HEK293 (cell line): ENCODE results near the gene RBM26.

Source experiments
- CTCF ChIP-seq: fragments of 450-650 bp; formaldehyde crosslinking; IDR thresholded peaks from 2 replicates; pipeline ENCODE4 v1.5.1; 2016; ENCODE audit warnings: missing biosample characterization, missing genetic modification characterization
- KLF9 ChIP-seq: fragments of 450-650 bp; formaldehyde crosslinking; IDR thresholded peaks from 2 replicates; pipeline ENCODE4 v1.5.1; 2016; ENCODE audit warnings: missing biosample characterization, missing genetic modification characterization, low read depth
- MEIS1 ChIP-seq: sonication (generic); formaldehyde crosslinking; IDR thresholded peaks from 2 replicates; pipeline ENCODE4 v1.8.1; 2022; ENCODE audit warnings: missing genetic modification reagents, mild to moderate bottlenecking, borderline replicate concordance
- TSHZ1 ChIP-seq: fragments of 450-650 bp; formaldehyde crosslinking; IDR thresholded peaks from 2 replicates; pipeline ENCODE4 v1.5.1; 2016; ENCODE audit warnings: missing biosample characterization, missing genetic modification characterization, borderline replicate concordance
- ZBTB1 ChIP-seq: fragments of 450-650 bp; formaldehyde crosslinking; IDR thresholded peaks from 2 replicates; pipeline ENCODE4 v1.5.1; 2016; ENCODE audit warnings: missing biosample characterization, missing genetic modification characterization
- ZBTB17 ChIP-seq: fragments of 450-650 bp; formaldehyde crosslinking; IDR thresholded peaks from 2 replicates; pipeline ENCODE4 v1.5.1; 2016; ENCODE audit warnings: missing biosample characterization, missing genetic modification characterization
- ZNF239 ChIP-seq: fragments of 450-650 bp; formaldehyde crosslinking; IDR thresholded peaks from 2 replicates; pipeline ENCODE4 v1.5.1; 2016; ENCODE audit warnings: missing biosample characterization, missing genetic modification characterization
- ZNF24 ChIP-seq: fragments of 450-650 bp; formaldehyde crosslinking; IDR thresholded peaks from 2 replicates; pipeline ENCODE4 v1.5.1; 2016; ENCODE audit warnings: missing biosample characterization, missing genetic modification characterization
- ZNF248 ChIP-seq: fragments of 450-650 bp; formaldehyde crosslinking; IDR thresholded peaks from 2 replicates; pipeline ENCODE4 v1.5.1; 2017; ENCODE audit warnings: missing biosample characterization, missing genetic modification characterization
- ZNF433 ChIP-seq: fragments of 450-650 bp; formaldehyde crosslinking; IDR thresholded peaks from 2 replicates; pipeline ENCODE4 v1.5.1; 2016; ENCODE audit warnings: missing biosample characterization, missing genetic modification characterization, low read depth
- ZNF571 ChIP-seq: fragments of 450-650 bp; formaldehyde crosslinking; IDR thresholded peaks from 2 replicates; pipeline ENCODE4 v1.5.0; 2017; ENCODE audit warnings: missing biosample characterization, missing genetic modification characterization
- ZNF639 ChIP-seq: fragments of 450-650 bp; formaldehyde crosslinking; IDR thresholded peaks from 2 replicates; pipeline ENCODE4 v1.5.1; 2016; ENCODE audit warnings: missing biosample characterization, missing genetic modification characterization
- ZNF692 ChIP-seq: fragments of 450-650 bp; formaldehyde crosslinking; IDR thresholded peaks from 2 replicates; pipeline ENCODE4 v1.5.1; 2016; ENCODE audit warnings: missing biosample characterization, missing genetic modification characterization
- ZSCAN18 ChIP-seq: fragments of 450-650 bp; formaldehyde crosslinking; IDR thresholded peaks from 2 replicates; pipeline ENCODE4 v1.5.1; 2016; ENCODE audit warnings: missing biosample characterization, missing genetic modification characterization

GRCh38 chr13:79434556-79434955, 28.5 kb upstream of the RBM26 start:
- TF ChIP-seq ZBTB17 (tag by site-specific recombination) (no peak), ZNF248 (tag by site-specific recombination) (no peak), CTCF (tag by site-specific recombination) (no peak), ZNF433 (tag by site-specific recombination) (no peak), ZNF692 (tag by site-specific recombination) (no peak), KLF9 (tag by site-specific recombination) (no peak), ZNF639 (no peak), MEIS1 (no peak), ZNF24 (tag by site-specific recombination) (no peak), ZNF571 (tag by site-specific recombination) (no peak), TSHZ1 (tag by site-specific recombination) (no peak), ZSCAN18 (tag by site-specific recombination) (no peak), ZBTB1 (no peak), ZNF239 (tag by site-specific recombination) (no peak)
